DMS79 (cell line): ENCODE data around the gene HOXA10.

Experiments used
- DNase-seq: peaks from one replicate; lab custom pipeline; 2025; lab: John Stamatoyannopoulos, UW

The HOXA10 gene

GRCh38 chr7:27129729-27130539, 44.2 kb downstream of the HOXA10 start:
- no peak for DNase-seq

GRCh38 chr7:27128776-27129728, 45.1 kb downstream of the HOXA10 start:
- DNase-seq, result no peak

DNA sequence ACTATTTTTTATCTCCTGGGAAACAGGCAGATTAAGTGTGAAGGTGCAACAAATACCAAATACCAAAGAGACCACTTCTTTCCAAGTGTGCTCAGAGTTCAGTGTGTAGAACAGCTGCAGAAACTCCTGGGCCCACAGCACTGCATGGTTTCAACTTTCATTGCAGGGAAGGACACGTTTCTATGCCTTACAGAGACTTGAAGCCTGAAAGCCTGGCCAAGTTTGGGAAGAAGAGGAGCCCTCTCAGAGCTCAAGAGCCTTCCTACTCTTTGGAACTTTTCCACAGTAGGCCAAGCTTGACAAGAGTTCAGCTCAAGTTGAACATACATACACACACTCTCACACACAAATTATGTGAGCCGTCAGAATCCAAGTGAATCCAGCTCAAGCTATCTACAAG, 46.1 kb downstream of the HOXA10 start:
- peak; percentile 95 for DNase-seq

GRCh38 chr7:27126596-27127327, 47.4 kb downstream of the HOXA10 start:
- DNase-seq, result no peak

GRCh38 chr7:27125986-27126394, 48.1 kb downstream of the HOXA10 start:
- DNase-seq, result peak; percentile 40

- no peak for DNase-seq
Observed at GRCh38 chr7:27124902-27125689, 49.0 kb downstream of the HOXA10 start.

DNA sequence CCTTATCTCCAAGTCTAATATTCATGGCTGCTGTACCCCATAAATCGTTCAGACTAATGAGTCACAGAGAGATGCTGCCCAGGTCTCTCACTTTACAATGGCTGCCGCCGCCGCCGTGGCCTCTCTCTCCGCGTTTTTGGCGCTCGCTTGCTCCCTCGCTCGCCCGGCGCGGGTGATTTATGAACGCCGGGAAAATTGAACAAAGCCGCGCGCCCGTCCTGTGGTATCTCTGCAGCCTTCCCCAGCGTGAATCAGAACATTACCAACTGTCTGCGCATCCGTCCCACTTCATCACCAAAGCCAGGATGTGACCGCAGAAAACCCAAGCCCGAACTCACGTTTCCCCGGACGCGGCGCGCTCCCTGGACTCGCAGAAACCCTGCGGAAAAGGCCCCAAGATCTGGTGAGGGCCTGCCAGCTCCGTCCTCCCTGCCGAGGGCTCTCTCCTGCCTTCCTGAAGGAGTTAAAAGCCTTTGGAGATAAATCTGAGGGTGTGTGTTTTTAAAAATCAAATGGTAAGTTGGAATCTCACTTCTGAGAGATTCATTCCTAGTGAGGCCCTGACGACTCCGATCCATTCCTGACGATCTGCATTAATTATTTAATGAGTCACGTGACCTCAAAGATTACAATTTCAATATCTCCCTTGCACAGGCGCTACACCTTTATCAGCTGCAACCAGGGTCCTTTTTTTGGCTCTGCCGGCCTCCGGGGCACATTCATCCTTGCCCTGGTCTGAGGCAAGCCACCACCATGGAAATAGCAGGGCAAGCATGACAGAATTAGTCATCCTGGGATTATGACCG, 49.8 kb downstream of the HOXA10 start:
- DNase-seq, result no peak

- no peak for DNase-seq
Observed at GRCh38 chr7:27123477-27124053, 50.6 kb downstream of the HOXA10 start.

GRCh38 chr7:27123007-27123476, 51.1 kb downstream of the HOXA10 start:
- no peak for DNase-seq

- DNase-seq, result no peak
Observed at GRCh38 chr7:27122077-27122910, 51.8 kb downstream of the HOXA10 start.

DNA sequence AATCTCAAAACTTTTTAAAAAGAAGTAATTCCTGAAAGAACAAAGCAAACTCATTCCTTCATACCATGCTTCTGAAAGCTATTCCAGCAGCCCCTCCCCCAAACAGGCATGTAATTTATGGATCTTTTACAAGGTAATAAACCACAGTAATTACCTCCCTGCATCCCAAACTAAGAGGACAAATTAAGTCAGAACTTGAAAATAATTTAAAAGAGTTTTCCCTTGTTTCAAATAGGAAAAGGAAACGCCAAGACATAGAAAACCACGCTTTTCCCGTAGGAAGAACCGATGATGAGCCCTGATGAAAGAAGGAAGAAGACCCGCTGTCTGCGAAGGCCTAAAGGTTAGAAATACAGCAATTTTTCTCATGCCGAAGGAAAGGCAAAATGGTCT, 52.4 kb downstream of the HOXA10 start:
- DNase-seq, result no peak
